Measurements from ENCODE around the gene IGFBPL1.
"Not testable (repeated sequence)": the region's sequence is repeated elsewhere in the genome, so short reads cannot be mapped to it uniquely, and the experiment has no call there.

IGFBPL1 gene

GRCh38 chr9:38423973-38424843, at the start of gene IGFBPL1:
Gene IGFBPL1 (minus strand): TSS chr9:38424454. CDS start chr9:38424424, 30 bp downstream.
- DNase-seq (ENCODE audit: low read depth), result no peak

- DNase-seq (ENCODE audit: low read depth), result not testable (repeated sequence)
Observed at GRCh38 chr9:38472583-38473249, 48.5 kb upstream of the IGFBPL1 start.

GRCh38 chr9:38467404-38467803, 43.1 kb upstream of the IGFBPL1 start:
- DNase-seq (ENCODE audit: low read depth), result no peak

- no peak for DNase-seq (ENCODE audit: low read depth)
Observed at GRCh38 chr9:38453835-38454234, 29.6 kb upstream of the IGFBPL1 start.

- DNase-seq (ENCODE audit: low read depth), result no peak
Observed at GRCh38 chr9:38451162-38451561, 26.9 kb upstream of the IGFBPL1 start.

- no peak for DNase-seq (ENCODE audit: low read depth)
Observed at GRCh38 chr9:38447703-38448102, 23.4 kb upstream of the IGFBPL1 start.

- DNase-seq (ENCODE audit: low read depth), result no peak
Observed at GRCh38 chr9:38445154-38446043, 21.1 kb upstream of the IGFBPL1 start.

- no peak for DNase-seq (ENCODE audit: low read depth)
Observed at GRCh38 chr9:38443597-38443996, 19.3 kb upstream of the IGFBPL1 start.

GRCh38 chr9:38443181-38443580, 18.9 kb upstream of the IGFBPL1 start:
- DNase-seq (ENCODE audit: low read depth), result no peak

GRCh38 chr9:38442473-38443096, 18.3 kb upstream of the IGFBPL1 start:
- DNase-seq (ENCODE audit: low read depth), result no peak

GRCh38 chr9:38441347-38442085, 17.3 kb upstream of the IGFBPL1 start:
- no peak for DNase-seq (ENCODE audit: low read depth)

GRCh38 chr9:38440516-38440915, 16.3 kb upstream of the IGFBPL1 start:
- DNase-seq (ENCODE audit: low read depth), result no peak

- no peak for DNase-seq (ENCODE audit: low read depth)
Observed at GRCh38 chr9:38439916-38440301, 15.7 kb upstream of the IGFBPL1 start.

GRCh38 chr9:38439291-38439915, 15.1 kb upstream of the IGFBPL1 start:
- no peak for DNase-seq (ENCODE audit: low read depth)

GRCh38 chr9:38437193-38437823, 13.1 kb upstream of the IGFBPL1 start:
- DNase-seq (ENCODE audit: low read depth), result no peak

GRCh38 chr9:38436708-38437107, 12.5 kb upstream of the IGFBPL1 start:
- no peak for DNase-seq (ENCODE audit: low read depth)

GRCh38 chr9:38435521-38435920, 11.3 kb upstream of the IGFBPL1 start:
- no peak for DNase-seq (ENCODE audit: low read depth)

GRCh38 chr9:38434853-38435252, 10.6 kb upstream of the IGFBPL1 start:
- no peak for DNase-seq (ENCODE audit: low read depth)

- no peak for DNase-seq (ENCODE audit: low read depth)
Observed at GRCh38 chr9:38434365-38434764, 10.1 kb upstream of the IGFBPL1 start.

- DNase-seq (ENCODE audit: low read depth), result no peak
Observed at GRCh38 chr9:38432922-38433510, 8.8 kb upstream of the IGFBPL1 start.

Data from stimulated activated CD8-positive, alpha-beta memory T cell treated with anti-CD3 and anti-CD28 coated beads, Interleukin-12 subunit alpha, Interleukin-12 subunit beta, amount 100 ng/mL, for 1 hour (primary cell).